ENCODE results near the gene FMOD. TPM values are rescaled to one million over a fixed set of nuclear protein-coding genes. Genes with fewer than 3 reads are reported as not detected.

Gene FMOD
- total RNA-seq, 1 experiment from 2014 or later: 0.69 TPM

DNA sequence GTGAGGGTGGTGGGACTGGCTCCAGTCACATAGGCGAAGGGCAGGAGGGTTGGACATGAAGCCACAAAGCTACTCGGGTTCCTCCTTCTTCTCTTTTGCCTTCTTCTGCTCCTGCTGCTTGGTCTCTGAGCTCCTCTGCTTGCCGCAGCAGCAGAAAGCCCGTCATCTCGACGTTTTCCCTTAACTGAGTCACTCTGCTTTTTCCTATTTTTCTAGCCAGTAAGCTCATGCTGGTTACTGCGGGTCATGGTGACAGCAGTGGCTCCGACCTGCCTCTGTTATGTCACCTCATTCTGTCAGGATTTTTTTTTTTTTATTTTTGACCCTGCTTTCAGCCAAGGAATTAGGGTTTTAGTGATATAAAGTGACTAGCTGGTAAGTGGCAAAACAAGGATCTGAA, 2.6 kb upstream of the FMOD start:
- Histone ChIP-seq H3K27me3 (replicated peaks; ENCODE audit: insufficient read depth, low read depth, low read length, poor library complexity) (peaks cover 4% of the 10 kb centered on the region), H3K9me3 (ENCODE audit: low read depth, low read length, poor library complexity, severe bottlenecking) (no peaks in the 10 kb centered on the region), H3K4me1 (ENCODE audit: insufficient read depth, low read length, poor library complexity, severe bottlenecking) (no peaks in the 10 kb centered on the region), H3K27ac (ENCODE audit: low read depth, low read length, poor library complexity, severe bottlenecking) (no peak overlapping the region), H3K36me3 (ENCODE audit: insufficient read depth, low read length, poor library complexity, severe bottlenecking) (no peaks in the 10 kb centered on the region), H3K4me3 (ENCODE audit: low read depth, low read length, poor library complexity, severe bottlenecking) (no peak overlapping the region)
- no TSS peak for BruUV-seq (replicated peaks)
- no peak for TF ChIP-seq EZH2 (IDR thresholded peaks at IDR 0.05; ENCODE audit: borderline replicate concordance, low read depth, low read length, poor library complexity, severe bottlenecking)
- TF ChIP-seq, protein P1, sequence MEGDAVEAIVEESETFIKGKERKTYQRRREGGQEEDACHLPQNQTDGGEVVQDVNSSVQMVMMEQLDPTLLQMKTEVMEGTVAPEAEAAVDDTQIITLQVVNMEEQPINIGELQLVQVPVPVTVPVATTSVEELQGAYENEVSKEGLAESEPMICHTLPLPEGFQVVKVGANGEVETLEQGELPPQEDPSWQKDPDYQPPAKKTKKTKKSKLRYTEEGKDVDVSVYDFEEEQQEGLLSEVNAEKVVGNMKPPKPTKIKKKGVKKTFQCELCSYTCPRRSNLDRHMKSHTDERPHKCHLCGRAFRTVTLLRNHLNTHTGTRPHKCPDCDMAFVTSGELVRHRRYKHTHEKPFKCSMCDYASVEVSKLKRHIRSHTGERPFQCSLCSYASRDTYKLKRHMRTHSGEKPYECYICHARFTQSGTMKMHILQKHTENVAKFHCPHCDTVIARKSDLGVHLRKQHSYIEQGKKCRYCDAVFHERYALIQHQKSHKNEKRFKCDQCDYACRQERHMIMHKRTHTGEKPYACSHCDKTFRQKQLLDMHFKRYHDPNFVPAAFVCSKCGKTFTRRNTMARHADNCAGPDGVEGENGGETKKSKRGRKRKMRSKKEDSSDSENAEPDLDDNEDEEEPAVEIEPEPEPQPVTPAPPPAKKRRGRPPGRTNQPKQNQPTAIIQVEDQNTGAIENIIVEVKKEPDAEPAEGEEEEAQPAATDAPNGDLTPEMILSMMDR (conservative IDR thresholded peaks at IDR 0.05; ENCODE audit: low read depth, low read length): no peak
- CTCF ChIA-PET: no interaction called here
- intact Hi-C loops (cut with micrococcal nuclease; ENCODE audit: unreplicated experiment): no loop called here
- no peak for DNase-seq (ENCODE audit: low spot score)
- POLR2A ChIA-PET (ENCODE audit: low non-redundant PET): no interaction called here

GRCh38 chr1:203349773-203350524, 973 bp downstream of the FMOD start:
- Histone ChIP-seq H3K27ac (ENCODE audit: low read depth, low read length, poor library complexity, severe bottlenecking) (no peak overlapping the region), H3K9me3 (ENCODE audit: low read depth, low read length, poor library complexity, severe bottlenecking) (no peaks in the 10 kb centered on the region), H3K36me3 (ENCODE audit: insufficient read depth, low read length, poor library complexity, severe bottlenecking) (no peaks in the 10 kb centered on the region), H3K27me3 (replicated peaks; ENCODE audit: insufficient read depth, low read depth, low read length, poor library complexity) (no peaks in the 10 kb centered on the region), H3K4me3 (ENCODE audit: low read depth, low read length, poor library complexity, severe bottlenecking) (no peak overlapping the region), H3K4me1 (ENCODE audit: insufficient read depth, low read length, poor library complexity, severe bottlenecking) (no peaks in the 10 kb centered on the region)
- DNase-seq (ENCODE audit: low spot score): no peak
- intact Hi-C loops (cut with micrococcal nuclease; ENCODE audit: unreplicated experiment): no loop called here
- no peak for TF ChIP-seq EZH2 (IDR thresholded peaks at IDR 0.05; ENCODE audit: borderline replicate concordance, low read depth, low read length, poor library complexity, severe bottlenecking)
- TF ChIP-seq, protein P1 (conservative IDR thresholded peaks at IDR 0.05; ENCODE audit: low read depth, low read length): no peak
- POLR2A ChIA-PET (ENCODE audit: low non-redundant PET): no interaction called here
- BruUV-seq (replicated peaks): no TSS peak
- CTCF ChIA-PET: interaction anchor here (1.7 kb wide), 1 partner anchor 8 kb away, joined by 7 read pairs; no protein-coding TSS in a partner anchor

DNA sequence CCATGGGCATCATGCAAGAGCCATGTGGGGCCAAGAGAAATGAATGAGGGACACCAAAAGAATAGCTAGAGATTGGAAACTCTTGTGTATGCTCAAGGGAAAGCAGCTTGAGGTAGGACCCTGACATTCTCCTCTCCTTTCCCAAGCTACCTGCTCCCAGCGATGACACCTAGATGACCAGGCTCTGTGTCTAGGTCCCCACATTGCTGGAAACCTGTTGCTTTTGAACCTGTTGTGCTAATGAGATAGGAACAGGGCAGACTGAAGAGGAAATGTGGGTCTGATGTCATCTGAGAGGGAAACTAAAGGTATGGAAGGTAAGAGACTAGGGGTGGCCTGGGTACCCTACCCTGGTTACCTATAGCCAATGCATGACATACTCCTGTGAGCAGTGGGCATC, 1.8 kb downstream of the FMOD start:
- Histone ChIP-seq H3K27ac (ENCODE audit: low read depth, low read length, poor library complexity, severe bottlenecking) (no peak overlapping the region), H3K4me1 (ENCODE audit: insufficient read depth, low read length, poor library complexity, severe bottlenecking) (no peaks in the 10 kb centered on the region), H3K9me3 (ENCODE audit: low read depth, low read length, poor library complexity, severe bottlenecking) (no peaks in the 10 kb centered on the region), H3K4me3 (ENCODE audit: low read depth, low read length, poor library complexity, severe bottlenecking) (no peak overlapping the region), H3K27me3 (replicated peaks; ENCODE audit: insufficient read depth, low read depth, low read length, poor library complexity) (no peaks in the 10 kb centered on the region), H3K36me3 (ENCODE audit: insufficient read depth, low read length, poor library complexity, severe bottlenecking) (no peaks in the 10 kb centered on the region)
- DNase-seq (ENCODE audit: low spot score): no peak
- TF ChIP-seq EZH2 (IDR thresholded peaks at IDR 0.05; ENCODE audit: borderline replicate concordance, low read depth, low read length, poor library complexity, severe bottlenecking): no peak
- TF ChIP-seq, protein P1 (conservative IDR thresholded peaks at IDR 0.05; ENCODE audit: low read depth, low read length): no peak
- BruUV-seq (replicated peaks): no TSS peak
- CTCF ChIA-PET: no interaction called here
- POLR2A ChIA-PET (ENCODE audit: low non-redundant PET): no interaction called here
- intact Hi-C loops (cut with micrococcal nuclease; ENCODE audit: unreplicated experiment): no loop called here

All from A673 (cell line).